ENCODE data around the gene TMEM44. TPM values are rescaled to one million over a fixed set of nuclear protein-coding genes. Genes with fewer than 3 reads are reported as not detected.
"Not testable (repeated sequence)": the region's sequence is repeated elsewhere in the genome, so short reads cannot be mapped to it uniquely, and the experiment has no call there.

TMEM44 gene
- total RNA-seq, 2 donors from 2014 or later: 0.87 to 0.94 TPM

GRCh38 chr3:194632809-194633348, 340 bp downstream of the TMEM44 start:
- peak overlapping the region; percentile 53 for H3K27ac Mint-ChIP-seq
- H3K4me3 Mint-ChIP-seq: peak overlapping the region; percentile 86

GRCh38 chr3:194632226-194632808, 902 bp downstream of the TMEM44 start:
- H3K27ac Mint-ChIP-seq: peak overlapping the region; percentile 53
- no peaks in the 10 kb centered on the region for H3K27me3 Mint-ChIP-seq
- ATAC-seq: no peak

More at GRCh38 chr3:194632809-194633348, 340 bp downstream of the TMEM44 start:
- DNase-seq (no peak), ATAC-seq (peak; percentile 64)
- no peaks in the 10 kb centered on the region for H3K9me3 ChIP-seq (ENCODE audit: control insufficient read depth, low read length, poor library complexity, severe bottlenecking)
- H3K36me3 Mint-ChIP-seq (ENCODE audit: low read depth): no peaks in the 10 kb centered on the region
- no peaks in the 10 kb centered on the region for H3K27me3 Mint-ChIP-seq
- H3K4me1 Mint-ChIP-seq: peaks cover 7% of the 10 kb centered on the region

GRCh38 chr3:194631696-194632095, 1.5 kb downstream of the TMEM44 start:
- DNase-seq (no peak), ATAC-seq (no peak)
- H3K27me3 Mint-ChIP-seq: no peaks in the 10 kb centered on the region
- no peaks in the 10 kb centered on the region for H3K9me3 ChIP-seq (ENCODE audit: control insufficient read depth, low read length, poor library complexity, severe bottlenecking)
- H3K27ac Mint-ChIP-seq: no peak overlapping the region
- peaks cover 5% of the 10 kb centered on the region for H3K4me1 Mint-ChIP-seq
- H3K36me3 Mint-ChIP-seq (ENCODE audit: low read depth): no peaks in the 10 kb centered on the region
- H3K4me3 Mint-ChIP-seq: peak overlapping the region; percentile 86

More at GRCh38 chr3:194632226-194632808, 902 bp downstream of the TMEM44 start:
- no peak for DNase-seq
- peak overlapping the region; percentile 86 for H3K4me3 Mint-ChIP-seq
- H3K9me3 ChIP-seq (ENCODE audit: control insufficient read depth, low read length, poor library complexity, severe bottlenecking): no peaks in the 10 kb centered on the region
- H3K4me1 Mint-ChIP-seq: peaks cover 7% of the 10 kb centered on the region
- no peaks in the 10 kb centered on the region for H3K36me3 Mint-ChIP-seq (ENCODE audit: low read depth)

GRCh38 chr3:194630681-194631080, 2.5 kb downstream of the TMEM44 start:
- not testable (repeated sequence) for H3K36me3 Mint-ChIP-seq (ENCODE audit: low read depth); DNase-seq; ATAC-seq; H3K27me3 Mint-ChIP-seq; H3K4me1 Mint-ChIP-seq; H3K9me3 ChIP-seq (ENCODE audit: control insufficient read depth, low read length, poor library complexity, severe bottlenecking); H3K4me3 Mint-ChIP-seq; H3K27ac Mint-ChIP-seq

GRCh38 chr3:194624956-194625355, 8.3 kb downstream of the TMEM44 start:
- H3K4me3 Mint-ChIP-seq: no peak overlapping the region
- DNase-seq: no peak
- no peak for ATAC-seq
- H3K4me1 Mint-ChIP-seq: no peaks in the 10 kb centered on the region
- H3K36me3 Mint-ChIP-seq (ENCODE audit: low read depth): no peaks in the 10 kb centered on the region
- no peaks in the 10 kb centered on the region for H3K27me3 Mint-ChIP-seq
- H3K27ac Mint-ChIP-seq: no peak overlapping the region
- no peaks in the 10 kb centered on the region for H3K9me3 ChIP-seq (ENCODE audit: control insufficient read depth, low read length, poor library complexity, severe bottlenecking)

- no peak for ATAC-seq
- DNase-seq: no peak
- no peaks in the 10 kb centered on the region for H3K9me3 ChIP-seq (ENCODE audit: control insufficient read depth, low read length, poor library complexity, severe bottlenecking)
- no peaks in the 10 kb centered on the region for H3K36me3 Mint-ChIP-seq (ENCODE audit: low read depth)
- no peak overlapping the region for H3K4me3 Mint-ChIP-seq
- H3K4me1 Mint-ChIP-seq: no peaks in the 10 kb centered on the region
- no peak overlapping the region for H3K27ac Mint-ChIP-seq
- no peaks in the 10 kb centered on the region for H3K27me3 Mint-ChIP-seq
These were observed 9.5 kb downstream of the TMEM44 start for GRCh38 chr3:194623449-194624290.

GRCh38 chr3:194622621-194623340, 10.4 kb downstream of the TMEM44 start:
- Mint-ChIP-seq H3K36me3 (ENCODE audit: low read depth) (no peaks in the 10 kb centered on the region), H3K4me3 (no peak overlapping the region), H3K27ac (no peak overlapping the region), H3K4me1 (no peaks in the 10 kb centered on the region), H3K27me3 (no peaks in the 10 kb centered on the region)
- DNase-seq (no peak), ATAC-seq (no peak)
- no peaks in the 10 kb centered on the region for H3K9me3 ChIP-seq (ENCODE audit: control insufficient read depth, low read length, poor library complexity, severe bottlenecking)

GRCh38 chr3:194621947-194622346, 11.3 kb downstream of the TMEM44 start:
- Mint-ChIP-seq H3K27ac (no peak overlapping the region), H3K4me1 (no peaks in the 10 kb centered on the region), H3K27me3 (no peaks in the 10 kb centered on the region), H3K36me3 (ENCODE audit: low read depth) (no peaks in the 10 kb centered on the region), H3K4me3 (no peak overlapping the region)
- no peak for ATAC-seq
- DNase-seq: no peak
- no peaks in the 10 kb centered on the region for H3K9me3 ChIP-seq (ENCODE audit: control insufficient read depth, low read length, poor library complexity, severe bottlenecking)

GRCh38 chr3:194620196-194620595, 13.0 kb downstream of the TMEM44 start:
- H3K9me3 ChIP-seq (ENCODE audit: control insufficient read depth, low read length, poor library complexity, severe bottlenecking): no peaks in the 10 kb centered on the region
- Mint-ChIP-seq H3K4me3 (no peak overlapping the region), H3K27me3 (no peaks in the 10 kb centered on the region), H3K27ac (no peak overlapping the region), H3K36me3 (ENCODE audit: low read depth) (no peaks in the 10 kb centered on the region), H3K4me1 (no peaks in the 10 kb centered on the region)
- ATAC-seq (no peak), DNase-seq (no peak)

- Mint-ChIP-seq H3K27ac (no peak overlapping the region), H3K36me3 (ENCODE audit: low read depth) (no peaks in the 10 kb centered on the region), H3K4me3 (no peak overlapping the region), H3K27me3 (no peaks in the 10 kb centered on the region), H3K4me1 (no peaks in the 10 kb centered on the region)
- ATAC-seq (no peak), DNase-seq (no peak)
- H3K9me3 ChIP-seq (ENCODE audit: control insufficient read depth, low read length, poor library complexity, severe bottlenecking): no peaks in the 10 kb centered on the region
These were observed 13.5 kb downstream of the TMEM44 start for GRCh38 chr3:194619741-194620140.

GRCh38 chr3:194618858-194619608, 14.2 kb downstream of the TMEM44 start:
- H3K4me3 Mint-ChIP-seq: no peak overlapping the region
- DNase-seq (no peak), ATAC-seq (no peak)
- no peaks in the 10 kb centered on the region for H3K9me3 ChIP-seq (ENCODE audit: control insufficient read depth, low read length, poor library complexity, severe bottlenecking)
- no peak overlapping the region for H3K27ac Mint-ChIP-seq
- no peaks in the 10 kb centered on the region for H3K36me3 Mint-ChIP-seq (ENCODE audit: low read depth)
- no peaks in the 10 kb centered on the region for H3K27me3 Mint-ChIP-seq
- H3K4me1 Mint-ChIP-seq: no peaks in the 10 kb centered on the region

- no peaks in the 10 kb centered on the region for H3K27me3 Mint-ChIP-seq
- no peaks in the 10 kb centered on the region for H3K4me1 Mint-ChIP-seq
- no peak for ATAC-seq
- H3K36me3 Mint-ChIP-seq (ENCODE audit: low read depth): no peaks in the 10 kb centered on the region
- H3K27ac Mint-ChIP-seq: no peak overlapping the region
- H3K9me3 ChIP-seq (ENCODE audit: control insufficient read depth, low read length, poor library complexity, severe bottlenecking): no peaks in the 10 kb centered on the region
- DNase-seq: no peak
- H3K4me3 Mint-ChIP-seq: no peak overlapping the region
These were observed 15.4 kb downstream of the TMEM44 start for GRCh38 chr3:194617827-194618226.

Data from T-helper 17 cell (primary cell).